Endothelial cell of umbilical vein (primary cell): ENCODE data around the gene ZDHHC14. TPM values are rescaled to one million over a fixed set of nuclear protein-coding genes. Genes with fewer than 3 reads are reported as not detected.

Experiments
- BruUV-seq: library from RNA; stranded (reverse); fragments of 400-500 nt; replicated peaks from 2 replicates; lab custom pipeline; 2021; lab: Mats Ljungman, UMichigan
- CTCF ChIA-PET: fragments of 300-600, 350-600 bp; sonication (Branson Sonifier 250); formaldehyde crosslinking; loops from one replicate; lab custom pipeline; 2021; ENCODE audit warnings: antibody characterized with exemption, inconsistent platforms; lab: Charles Lee
- POLR2A ChIA-PET: fragments of 300-600, 350-600 bp; sonication (Branson Sonifier 250); formaldehyde crosslinking; loops from one replicate; lab custom pipeline; 2021; ENCODE audit warnings: antibody characterized with exemption, inconsistent platforms; lab: Charles Lee
- DNase-seq: peaks from one replicate; pipeline ENCODE4 v3.0.0-alpha.2; 2011; ENCODE audit warnings: low read depth, low spot score
- FAIRE-seq: peaks from 2 replicates; lab custom pipeline; 2011; peaks lifted over from hg19 to GRCh38; lab: Jason Lieb, UNC
- H2AFZ ChIP-seq: 2 replicates; pipeline ENCODE4 v1.6.0; 2012; ENCODE audit warnings: low read depth, low read length, control low read depth, inconsistent platforms
- H3K27ac ChIP-seq: 2 replicates; pipeline ENCODE4 v1.5.1; 2011; ENCODE audit warnings: low read depth, mild to moderate bottlenecking, control low read depth, low read length, moderate library complexity; ENCODE audit not compliant: insufficient read depth
- H3K27me3 ChIP-seq, 2 experiments: 2 replicates each; pipeline versions ENCODE4 v1.6.0 to v1.6.1; 2011; ENCODE audit warnings: low read length in 2 of 2, mixed read lengths in 1 of 2; ENCODE audit not compliant: control insufficient read depth in 2 of 2, insufficient read depth in 2 of 2
- H3K36me3 ChIP-seq, 2 experiments: 2 replicates in 1 of 2; 3 replicates in 1 of 2; pipeline ENCODE4 v1.5.1; 2011; ENCODE audit warnings: low read length in 2 of 2, mild to moderate bottlenecking in 1 of 2, moderate library complexity in 1 of 2; ENCODE audit not compliant: control insufficient read depth in 2 of 2, insufficient read depth in 2 of 2; ENCODE audit errors: extremely low read depth in 1 of 2
- H3K4me1 ChIP-seq: 3 replicates; pipeline ENCODE4 v1.5.1; 2011; ENCODE audit warnings: mild to moderate bottlenecking, low read length; ENCODE audit not compliant: control insufficient read depth, insufficient read depth; ENCODE audit errors: extremely low read depth
- H3K4me2 ChIP-seq: 2 replicates; pipeline ENCODE4 v1.6.1; 2011; ENCODE audit warnings: low read length, control low read depth, mixed read lengths; ENCODE audit not compliant: insufficient read depth
- H3K4me3 ChIP-seq, 3 experiments: fragments of 200-600 bp in 1 of 3; sonication (generic), shearing (Covaris generic) in 1 of 3; replicated peaks in 1 of 3; 2 replicates each; pipeline ENCODE4 v1.5.1; 2011 to 2016; ENCODE audit warnings: control low read depth in 3 of 3, low read length in 3 of 3, mild to moderate bottlenecking in 2 of 3, inconsistent platforms in 1 of 3, low read depth in 1 of 3, moderate library complexity in 1 of 3; ENCODE audit not compliant: insufficient read depth in 1 of 3
- H3K79me2 ChIP-seq: 2 replicates; pipeline ENCODE4 v1.6.0; 2012; ENCODE audit warnings: low read length, inconsistent platforms; ENCODE audit not compliant: control insufficient read depth, insufficient read depth
- H3K9ac ChIP-seq: replicated peaks from 2 replicates; pipeline ENCODE3; 2011; ENCODE audit warnings: low read length, control low read depth; ENCODE audit not compliant: insufficient read depth; ENCODE audit errors: extremely low read depth
- H3K9me1 ChIP-seq: replicated peaks from 3 replicates; pipeline ENCODE4 v1.6.0; 2011; ENCODE audit warnings: mild to moderate bottlenecking, low read length; ENCODE audit not compliant: control insufficient read depth, insufficient read depth; ENCODE audit errors: extremely low read depth
- H3K9me3 ChIP-seq: replicated peaks from 2 replicates; pipeline ENCODE4 v1.5.1; 2012; ENCODE audit warnings: low read length, inconsistent platforms; ENCODE audit not compliant: control insufficient read depth, insufficient read depth
- H4K20me1 ChIP-seq: replicated peaks from 2 replicates; pipeline ENCODE3; 2011; ENCODE audit warnings: mild to moderate bottlenecking, low read length; ENCODE audit not compliant: control insufficient read depth, insufficient read depth; ENCODE audit errors: extremely low read depth
- CTCF ChIP-seq, 2 donors: IDR thresholded peaks; 1 replicate in 1 of 2; 2 replicates in 1 of 2; pipeline ENCODE4 v1.5.1; 2011; ENCODE audit warnings: low read length in 2 of 2, mild to moderate bottlenecking in 2 of 2, moderate library complexity in 2 of 2, control low read depth in 1 of 2, inconsistent platforms in 1 of 2, low read depth in 1 of 2; ENCODE audit not compliant: insufficient read depth in 1 of 2; ENCODE audit errors: extremely low read depth in 1 of 2
- EZH2 ChIP-seq: IDR thresholded peaks from 2 replicates; pipeline ENCODE4 v1.6.1; 2012; ENCODE audit warnings: borderline replicate concordance, low read depth, mild to moderate bottlenecking, moderate library complexity, low read length, inconsistent platforms; ENCODE audit not compliant: severe bottlenecking
- FOS ChIP-seq: IDR thresholded peaks from 2 replicates; pipeline ENCODE4 v1.6.1; 2011; ENCODE audit warnings: mild to moderate bottlenecking, low read length, moderate library complexity, borderline replicate concordance; ENCODE audit not compliant: insufficient read depth
- GATA2 ChIP-seq: IDR thresholded peaks from 2 replicates; pipeline ENCODE4 v1.7.0; 2011; ENCODE audit warnings: low read depth, mild to moderate bottlenecking, moderate library complexity, mixed read lengths, low read length; ENCODE audit not compliant: insufficient read length, insufficient read depth
- JUN ChIP-seq: IDR thresholded peaks from 2 replicates; pipeline ENCODE4 v1.6.1; 2011; ENCODE audit warnings: borderline replicate concordance, low read depth; ENCODE audit not compliant: insufficient read length, insufficient read depth
- MAX ChIP-seq: IDR thresholded peaks from 2 replicates; pipeline ENCODE4 v1.6.1; 2011; ENCODE audit not compliant: insufficient read depth, insufficient read length
- MYC ChIP-seq: IDR thresholded peaks from one replicate; pipeline ENCODE4 v1.6.1; 2011; ENCODE audit warnings: mild to moderate bottlenecking, low read depth, low read length
- POLR2A ChIP-seq: IDR thresholded peaks from 2 replicates; pipeline ENCODE4 v1.6.1; 2012; ENCODE audit warnings: low read depth, mild to moderate bottlenecking, control low read depth, low read length
- POLR2AphosphoS5 ChIP-seq: IDR thresholded peaks from 2 replicates; pipeline ENCODE4 v1.6.1; 2012; ENCODE audit warnings: low read depth, mild to moderate bottlenecking, control low read depth, low read length, moderate library complexity; ENCODE audit not compliant: insufficient read depth
- dilution Hi-C: fragments of 300-500 bp; cut with MboI; formaldehyde crosslinking; loops from one replicate; pipeline ENCODE4 v1.15.0; 2019; ENCODE audit warnings: low sequenced_read_pairs; ENCODE audit not compliant: extremely low pct_ligation_motif_present
- intact Hi-C: fragments of 100-400 bp; cut with micrococcal nuclease; formaldehyde crosslinking; loops from one replicate; pipeline ENCODE4 v1.10.0; 2022
- polyA plus RNA-seq, 4 experiments: library from polyadenylated mRNA; depleted of rRNA in 3 of 4; stranded (reverse) in 3 of 4; unstranded in 1 of 4; fragments of >200 nt; gene quantifications; 2 replicates each; pipeline versions ENCODE4 v1.2.1 to v1.2.3, GENCODE V29; 2011 to 2012; ENCODE audit warnings: missing spikeins in 1 of 4
- total RNA-seq: library from RNA; stranded (reverse); gene quantifications from 2 replicates; pipeline ENCODE4 v1.2.3, GENCODE V29; 2021

ZDHHC14 gene
- total and polyA plus RNA-seq, 2 donors (not counting 3 experiments of a cell fraction or from before 2014, with no cell fraction given) = 23.0 to 25.6 TPM

GRCh38 chr6:157519255-157520116 is 138.5 kb downstream of the ZDHHC14 start:
- Histone ChIP-seq H3K4me2 (no peak overlapping the region), H3K4me3 (no peak overlapping the region), H3K79me2 (no peaks in the 10 kb centered on the region), H4K20me1 (no peaks in the 10 kb centered on the region), H3K4me1 (peaks cover 11% of the 10 kb centered on the region), H3K27me3 (no peaks in the 10 kb centered on the region), H3K36me3 (no peaks in the 10 kb centered on the region), H3K9me3 (no peaks in the 10 kb centered on the region), H3K9ac (no peak overlapping the region), H3K27ac (no peak overlapping the region), H2AFZ (no peak overlapping the region), H3K9me1 (no peaks in the 10 kb centered on the region)
- no peak for TF ChIP-seq POLR2A
- DNase-seq (no peak), FAIRE-seq (no peak)
- CTCF ChIA-PET = interaction anchor here (0.9 to 1.7 kb wide), 7 partner anchors 8 to 194 kb away, joined by 3 to 7 read pairs (median 4); no protein-coding TSS in a partner anchor
- POLR2A ChIA-PET = no interaction called here
- intact Hi-C loops (no loop called here), dilution Hi-C loops (no loop called here)
- BruUV-seq = no TSS peak

- H3K9me1 ChIP-seq = no peaks in the 10 kb centered on the region
- no peaks in the 10 kb centered on the region for H3K9me3 ChIP-seq
- H4K20me1 ChIP-seq = no peaks in the 10 kb centered on the region
- no peak overlapping the region for H3K27ac ChIP-seq
- no peak overlapping the region for H2AFZ ChIP-seq
- no peak for TF ChIP-seq CTCF (IDR thresholded peaks at IDR 0.05; ENCODE audit: extremely low read depth in 1 of 2, insufficient read depth in 1 of 2, low read depth in 1 of 2, low read length in 2 of 2)
- no peak for TF ChIP-seq GATA2
- no peak for TF ChIP-seq FOS
- TF ChIP-seq MAX = no peak
- no peak for TF ChIP-seq MYC
- no peak for TF ChIP-seq POLR2AphosphoS5
- no peak for TF ChIP-seq JUN
- no peak for TF ChIP-seq EZH2
- no peak overlapping the region for H3K4me2 ChIP-seq
- no TSS peak for BruUV-seq
- no peaks in the 10 kb centered on the region for H3K27me3 ChIP-seq
- ChIA-PET POLR2A (no interaction called here), CTCF (interaction anchor here (1.5 to 1.7 kb wide), 2 partner anchors 9 to 15 kb away, joined by 4 read pairs; no protein-coding TSS in a partner anchor)
- no peak overlapping the region for H3K4me3 ChIP-seq
- H3K4me1 ChIP-seq = peaks cover 7% of the 10 kb centered on the region
- DNase-seq (no peak), FAIRE-seq (no peak)
- H3K9ac ChIP-seq = no peak overlapping the region
- intact Hi-C loops = no loop called here
- H3K79me2 ChIP-seq = no peaks in the 10 kb centered on the region
- no peaks in the 10 kb centered on the region for H3K36me3 ChIP-seq
- dilution Hi-C loops = no loop called here
Observed at GRCh38 chr6:157520117-157520406, 139.1 kb downstream of the ZDHHC14 start.
